GM23338 (cell line): ENCODE measurements around the gene MRPL2.

ENCODE experiments used
- CTCF ChIP-seq, 2 experiments: fragments of 200-600 bp in 1 of 2; sonication (generic) in 1 of 2; conservative IDR thresholded peaks; 2 replicates each; pipeline versions ENCODE4 v1.5.1 to v1.6.1; 2016 to 2017; ENCODE audit warnings: antibody characterized with exemption in 2 of 2, low read depth in 2 of 2, mild to moderate bottlenecking in 2 of 2, moderate library complexity in 1 of 2
- ZNF331 ChIP-seq: fragments of 250-450 bp; sonication (Bioruptor Pico); IDR thresholded peaks from 2 replicates; pipeline ENCODE4 v1.5.0; 2020; ENCODE audit warnings: low read depth, mild to moderate bottlenecking, moderate library complexity

- TF ChIP-seq CTCF (conservative IDR thresholded peaks at IDR 0.05; ENCODE audit: low read depth in 2 of 2) (no peak), ZNF331 (no peak)
Observed at GRCh38 chr6:43089467-43089866, 30.2 kb upstream of the MRPL2 start.
